H1 (cell line): Measurements from ENCODE around the gene KCNK7. TPM values are rescaled to one million over a fixed set of nuclear protein-coding genes. Genes with fewer than 3 reads are reported as not detected.

Experiments used
- CTCF ChIA-PET: fragments of 300-600 bp; sonication (Branson Sonifier 250); formaldehyde crosslinking; loops from one replicate; lab custom pipeline; 2021; ENCODE audit not compliant: partially characterized antibody; lab: Charles Lee
- POLR2A ChIA-PET: fragments of 300-600 bp; sonication (Branson Sonifier 250); formaldehyde crosslinking; loops from one replicate; lab custom pipeline; 2021; ENCODE audit warnings: inconsistent platforms; ENCODE audit not compliant: partially characterized antibody; lab: Charles Lee
- DNase-seq, 2 experiments: peaks; one replicate each; pipeline versions ENCODE4 v3.0.0 to v3.0.0-alpha.2; 2010 to 2022; ENCODE audit warnings: low spot score in 2 of 2, low read depth in 1 of 2, mixed read lengths in 1 of 2
- FAIRE-seq: peaks from 2 replicates; lab custom pipeline; 2011; peaks lifted over from hg19 to GRCh38; lab: Jason Lieb, UNC
- H2AFZ ChIP-seq: 2 replicates; pipeline ENCODE4 v1.8.1; 2012; ENCODE audit warnings: low read length, inconsistent platforms
- H2AK5ac ChIP-seq: 2 replicates; pipeline ENCODE4 v1.6.1; 2013; ENCODE audit warnings: low read depth, low read length
- H2BK120ac ChIP-seq: replicated peaks from 2 replicates; pipeline ENCODE3; 2013; ENCODE audit warnings: low read depth, low read length, inconsistent platforms
- H2BK12ac ChIP-seq: 2 replicates; pipeline ENCODE4 v1.6.1; 2013; ENCODE audit warnings: low read depth, low read length
- H2BK15ac ChIP-seq: 2 replicates; pipeline ENCODE4 v1.6.1; 2013; ENCODE audit warnings: low read length
- H2BK20ac ChIP-seq: 2 replicates; pipeline ENCODE4 v1.6.1; 2013; ENCODE audit warnings: low read length
- H2BK5ac ChIP-seq: 2 replicates; pipeline ENCODE4 v1.6.1; 2013; ENCODE audit warnings: low read depth, low read length
- H3K14ac ChIP-seq: 2 replicates; pipeline ENCODE4 v1.6.1; 2013; ENCODE audit warnings: inconsistent platforms; ENCODE audit not compliant: insufficient read length
- H3K18ac ChIP-seq: 2 replicates; pipeline ENCODE4 v1.6.1; 2013; ENCODE audit warnings: low read length; ENCODE audit errors: extremely low read depth
- H3K23ac ChIP-seq: 2 replicates; pipeline ENCODE4 v1.6.1; 2013; ENCODE audit warnings: inconsistent platforms; ENCODE audit not compliant: insufficient read length
- H3K23me2 ChIP-seq: 2 replicates; pipeline ENCODE4 v1.6.1; 2013; ENCODE audit warnings: low read depth, low read length
- H3K27ac ChIP-seq: 2 replicates; pipeline ENCODE4 v1.6.1; 2011; ENCODE audit warnings: low read depth, low read length, inconsistent platforms
- H3K27me3 ChIP-seq, 4 experiments: replicated peaks in 1 of 4; 1 replicate in 1 of 4; 2 replicates in 3 of 4; pipeline versions ENCODE4 v1.6.1 to v1.8.1; 2011 to 2013; ENCODE audit warnings: low read length in 3 of 4, mild to moderate bottlenecking in 3 of 4, inconsistent platforms in 2 of 4, mixed read lengths in 2 of 4, moderate library complexity in 1 of 4; ENCODE audit not compliant: control insufficient read depth in 3 of 4, insufficient read depth in 3 of 4; ENCODE audit errors: extremely low read depth in 1 of 4
- H3K36me3 ChIP-seq, 4 experiments: 2 replicates each; pipeline versions ENCODE4 v1.6.1 to v1.8.1; 2011 to 2013; ENCODE audit warnings: mild to moderate bottlenecking in 4 of 4, low read length in 3 of 4, moderate library complexity in 2 of 4, control low read depth in 1 of 4, inconsistent platforms in 1 of 4; ENCODE audit not compliant: insufficient read depth in 4 of 4, control insufficient read depth in 2 of 4
- H3K4ac ChIP-seq: replicated peaks from 2 replicates; pipeline ENCODE3; 2013; ENCODE audit warnings: low read length, low read depth, mixed read lengths, inconsistent platforms; ENCODE audit not compliant: insufficient read length
- H3K4me1 ChIP-seq, 4 experiments: replicated peaks in 1 of 4; 1 replicate in 1 of 4; 2 replicates in 3 of 4; pipeline versions ENCODE4 v1.6.1 to v1.8.1; 2011 to 2013; ENCODE audit warnings: low read length in 3 of 4, inconsistent platforms in 2 of 4, mixed read lengths in 1 of 4; ENCODE audit not compliant: insufficient read depth in 4 of 4, control insufficient read depth in 3 of 4
- H3K4me2 ChIP-seq, 2 experiments: 2 replicates each; pipeline versions ENCODE4 v1.6.1 to v1.8.1; 2011 to 2013; ENCODE audit warnings: low read depth in 2 of 2, low read length in 2 of 2, control low read depth in 1 of 2, inconsistent platforms in 1 of 2, mild to moderate bottlenecking in 1 of 2; ENCODE audit not compliant: insufficient read depth in 1 of 2
- H3K4me3 ChIP-seq, 4 experiments: fragments of 200-600, 300-600 bp in 1 of 4; sonication (generic), shearing (Covaris generic), sonication (Bioruptor Twin) in 1 of 4; 2 replicates each; pipeline versions ENCODE4 v1.5.1 to v1.8.1; 2011 to 2016; ENCODE audit warnings: low read length in 4 of 4, low read depth in 3 of 4, control low read depth in 2 of 4, inconsistent platforms in 2 of 4, mild to moderate bottlenecking in 2 of 4, mixed read lengths in 1 of 4, moderate library complexity in 1 of 4; ENCODE audit not compliant: insufficient read depth in 2 of 4; ENCODE audit errors: extremely low read depth in 1 of 4
- H3K56ac ChIP-seq: replicated peaks from 2 replicates; pipeline ENCODE3; 2013; ENCODE audit warnings: low read depth, mild to moderate bottlenecking, mixed read lengths, low read length, inconsistent platforms; ENCODE audit not compliant: insufficient read length
- H3K79me1 ChIP-seq: 2 replicates; pipeline ENCODE4 v1.6.1; 2013; ENCODE audit warnings: low read depth, low read length, control low read depth
- H3K79me2 ChIP-seq, 2 experiments: 2 replicates each; pipeline versions ENCODE4 v1.6.1 to v1.8.1; 2012 to 2013; ENCODE audit warnings: low read length in 2 of 2, mild to moderate bottlenecking in 2 of 2, inconsistent platforms in 1 of 2; ENCODE audit not compliant: insufficient read depth in 2 of 2, control insufficient read depth in 1 of 2
- H3K9ac ChIP-seq, 4 experiments: replicated peaks in 1 of 4; 1 replicate in 1 of 4; 2 replicates in 3 of 4; pipeline versions ENCODE4 v1.6.1 to v1.8.1; 2011 to 2013; ENCODE audit warnings: low read depth in 3 of 4, low read length in 3 of 4, control low read depth in 2 of 4, mild to moderate bottlenecking in 2 of 4, moderate library complexity in 2 of 4, inconsistent platforms in 1 of 4; ENCODE audit errors: extremely low read depth in 1 of 4
- H3K9me3 ChIP-seq, 2 experiments: 2 replicates each; pipeline versions ENCODE4 v1.6.1 to v1.8.1; 2012 to 2013; ENCODE audit warnings: mild to moderate bottlenecking in 2 of 2, moderate library complexity in 2 of 2, control low read depth in 1 of 2, inconsistent platforms in 1 of 2, low read depth in 1 of 2, low read length in 1 of 2, mixed read lengths in 1 of 2; ENCODE audit not compliant: insufficient read depth in 2 of 2
- H4K20me1 ChIP-seq, 2 experiments: replicated peaks in 1 of 2; 2 replicates each; pipeline versions ENCODE3 to v1.8.1; 2011 to 2013; ENCODE audit warnings: inconsistent platforms in 2 of 2, low read length in 2 of 2, mild to moderate bottlenecking in 1 of 2; ENCODE audit not compliant: insufficient read depth in 2 of 2, control insufficient read depth in 1 of 2
- H4K5ac ChIP-seq: 2 replicates; pipeline ENCODE4 v1.6.1; 2013; ENCODE audit warnings: low read length, low read depth, mixed read lengths, inconsistent platforms; ENCODE audit not compliant: insufficient read length
- H4K8ac ChIP-seq: 2 replicates; pipeline ENCODE4 v1.8.0; 2013; ENCODE audit warnings: mild to moderate bottlenecking, moderate library complexity, low read length, inconsistent platforms; ENCODE audit not compliant: insufficient read depth; ENCODE audit errors: extremely low read depth
- H4K91ac ChIP-seq: replicated peaks from 2 replicates; pipeline ENCODE3; 2013; ENCODE audit warnings: low read length, mixed read lengths, inconsistent platforms; ENCODE audit not compliant: insufficient read length
- BACH1 ChIP-seq: IDR thresholded peaks from 2 replicates; pipeline ENCODE4 v1.6.1; 2012; ENCODE audit warnings: low read length, improper control_type of control experiment
- CEBPB ChIP-seq: IDR thresholded peaks from 2 replicates; pipeline ENCODE4 v1.6.1; 2012; ENCODE audit warnings: low read depth, low read length
- HDAC2 ChIP-seq, 2 experiments: fragments of 300-600 bp in 1 of 2; sonication (generic) in 1 of 2; IDR thresholded peaks; 2 replicates each; pipeline ENCODE4 v1.6.1; 2011 to 2012; ENCODE audit warnings: low read depth in 2 of 2, low read length in 2 of 2, mild to moderate bottlenecking in 2 of 2, moderate library complexity in 2 of 2, borderline replicate concordance in 1 of 2, inconsistent platforms in 1 of 2
- KDM4A ChIP-seq: IDR thresholded peaks from one replicate; pipeline ENCODE4 v1.7.1; 2012; ENCODE audit warnings: low read depth, mild to moderate bottlenecking, moderate library complexity, low read length, inconsistent platforms; ENCODE audit not compliant: severe bottlenecking
- KDM5A ChIP-seq: fragments of 200-600 bp; IDR thresholded peaks from 2 replicates; pipeline ENCODE4 v1.7.1; 2012; ENCODE audit warnings: mild to moderate bottlenecking, low read length, inconsistent platforms, mixed read lengths
- MAX ChIP-seq: IDR thresholded peaks from 2 replicates; pipeline ENCODE4 v1.6.1; 2012; ENCODE audit warnings: inconsistent platforms
- PHF8 ChIP-seq: fragments of 200-600 bp; sonication (generic); conservative IDR thresholded peaks from 2 replicates; pipeline ENCODE4 v1.7.1; 2012; ENCODE audit warnings: low read depth, mild to moderate bottlenecking, inconsistent platforms, low read length, moderate library complexity
- RXRA ChIP-seq: IDR thresholded peaks from 2 replicates; pipeline ENCODE4 v1.6.1; 2011; ENCODE audit warnings: low read depth, mild to moderate bottlenecking, low read length, moderate library complexity; ENCODE audit not compliant: insufficient read depth
- TAF1 ChIP-seq: IDR thresholded peaks from 2 replicates; pipeline ENCODE4 v1.6.1; 2011; ENCODE audit warnings: mild to moderate bottlenecking, low read depth, low read length
- ZNF274 ChIP-seq: IDR thresholded peaks from 2 replicates; pipeline ENCODE4 v1.7.0; 2012; ENCODE audit warnings: low read length, borderline replicate concordance; ENCODE audit errors: extremely low read depth
- WGBS, 2 experiments: shearing (Covaris generic) in 1 of 2; methylation state at CpG; one replicate each; pipeline versions ENCODE4 v1.1.6 to v1.1.7; 2013 to 2015; ENCODE audit warnings: low lambda C conversion rate in 2 of 2, mixed read lengths in 2 of 2, inconsistent platforms in 1 of 2, low coverage in 1 of 2, missing lambda C conversion rate in 1 of 2; ENCODE audit not compliant: insufficient replicate concordance in 2 of 2, insufficient coverage in 1 of 2, insufficient read length in 1 of 2; ENCODE audit errors: extremely low coverage in 1 of 2, missing lambda C conversion rate in 1 of 2; 5-methylcytosine and 5-hydroxymethylcytosine counted together
- polyA plus RNA-seq, 7 experiments: library from polyadenylated mRNA; depleted of rRNA in 3 of 7; stranded (reverse) in 5 of 7; unstranded in 2 of 7; fragments of >200 nt in 5 of 7; fragments of 200-250 nt in 2 of 7; gene quantifications; 1 replicate in 5 of 7; 2 replicates in 1 of 7; 4 replicates in 1 of 7; pipeline versions ENCODE4 v1.2.1 to v1.2.3, GENCODE V29; 2011 to 2013; ENCODE audit warnings: missing spikeins in 2 of 7, mixed read lengths in 2 of 7
- total RNA-seq: library from RNA; stranded (reverse); fragmentation: NEBNext Ultra II Directional; extraction: Animal tissue kit (Norgen Biotek cat#: 25700); gene quantifications from 2 replicates; pipeline ENCODE4 v1.2.1, GENCODE V29; 2021
- TF ChIP-seq, protein P1 (sequence below): IDR thresholded peaks from 2 replicates; pipeline ENCODE4 v1.6.1; 2012; ENCODE audit warnings: inconsistent platforms

The KCNK7 gene
- total and polyA plus RNA-seq, 2 of the 8 experiments (the other 6 are each of a cell fraction or from before 2014, with no cell fraction given) = 0.74 to 1.0 TPM

GRCh38 chr11:65623852-65624616 lies 28.4 kb upstream of the KCNK7 start:
- Histone ChIP-seq H3K4me3 (no peak overlapping the region), H3K79me2 (no peaks in the 10 kb centered on the region), H3K14ac (no peak overlapping the region), H3K56ac (no peak overlapping the region), H3K9ac (no peak overlapping the region), H4K91ac (no peak overlapping the region), H3K27ac (no peak overlapping the region), H2BK20ac (no peak overlapping the region), H2BK15ac (no peak overlapping the region), H2BK12ac (no peak overlapping the region), H4K20me1 (peaks cover 0 to 37% of the 10 kb centered on the region in 2 experiments), H3K4me2 (no peak overlapping the region), H4K8ac (no peak overlapping the region), H2AK5ac (no peak overlapping the region), H3K79me1 (peaks cover 3% of the 10 kb centered on the region; the same call in 1 of the 2 replicates), H3K4me1 (no peaks in the 10 kb centered on the region), H3K23me2 (no peaks in the 10 kb centered on the region), H3K23ac (no peak overlapping the region), H2BK120ac (no peak overlapping the region), H3K36me3 (peaks cover 21 to 52% (median 34%) of the 10 kb centered on the region in 4 experiments; a peak in 7 of 8 replicates), H3K4ac (no peak overlapping the region), H2BK5ac (no peak overlapping the region), H3K27me3 (no peaks in the 10 kb centered on the region), H3K18ac (no peak overlapping the region), H2AFZ (no peak overlapping the region), H3K9me3 (no peaks in the 10 kb centered on the region), H4K5ac (no peak overlapping the region)
- 85% methylated on average over 25 of the region's 25 CpGs; no CpG with 5 or more reads in 1 of the 2 experiments for WGBS, 2 experiments
- ChIA-PET CTCF (interaction anchor here (0.6 to 1.3 kb wide), 3 partner anchors 14 to 59 kb away, joined by 3 read pairs; no protein-coding TSS in a partner anchor), POLR2A (interaction anchor here (0.7 to 4.1 kb wide), 8 partner anchors 8 to 285 kb away, joined by 3 to 40 read pairs (median 4); partner anchors contain the start of gene SIPA1)
- FAIRE-seq (no peak), DNase-seq (no peak)
- TF ChIP-seq RXRA (no peak), CEBPB (no peak), BACH1 (no peak), MAX (no peak), PHF8 (no peak), ZNF274 (no peak), TAF1 (no peak), KDM4A (no peak), HDAC2 (IDR thresholded peaks at IDR 0.05; ENCODE audit: borderline replicate concordance in 1 of 2, low read depth in 2 of 2, low read length in 2 of 2) (no peak), KDM5A (no peak)
- TF ChIP-seq, protein P1, sequence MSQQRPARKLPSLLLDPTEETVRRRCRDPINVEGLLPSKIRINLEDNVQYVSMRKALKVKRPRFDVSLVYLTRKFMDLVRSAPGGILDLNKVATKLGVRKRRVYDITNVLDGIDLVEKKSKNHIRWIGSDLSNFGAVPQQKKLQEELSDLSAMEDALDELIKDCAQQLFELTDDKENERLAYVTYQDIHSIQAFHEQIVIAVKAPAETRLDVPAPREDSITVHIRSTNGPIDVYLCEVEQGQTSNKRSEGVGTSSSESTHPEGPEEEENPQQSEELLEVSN = no peak
